Smooth muscle cell (in vitro differentiated cells): ENCODE data around the gene ARHGAP20. TPM values are rescaled to one million over a fixed set of nuclear protein-coding genes. Genes with fewer than 3 reads are reported as not detected.

ENCODE experiments used
- DNase-seq: peaks from one replicate; lab custom pipeline; 2025; ENCODE audit not compliant: unreplicated experiment; lab: John Stamatoyannopoulos, UW
- H2AFZ ChIP-seq: fragments of 200-600 bp; sonication (generic); 2 replicates; pipeline ENCODE4 v1.6.0; 2016; ENCODE audit warnings: antibody characterized with exemption, low read depth, mild to moderate bottlenecking
- H3F3A ChIP-seq: fragments of 200-600 bp; sonication (generic); 2 replicates; pipeline ENCODE4 v1.6.0; 2017; ENCODE audit warnings: antibody characterized with exemption, low read depth
- H3K27ac ChIP-seq: fragments of 200-600 bp; sonication (generic); 2 replicates; pipeline ENCODE4 v1.5.1; 2016; ENCODE audit warnings: low read depth, mild to moderate bottlenecking
- H3K27me3 ChIP-seq: fragments of 200-600 bp; sonication (generic); 2 replicates; pipeline ENCODE4 v1.6.1; 2016; ENCODE audit warnings: low read depth, mild to moderate bottlenecking
- H3K36me3 ChIP-seq: fragments of 200-600 bp; sonication (generic); 2 replicates; pipeline ENCODE4 v1.5.1; 2016; ENCODE audit warnings: low read depth
- H3K4me1 ChIP-seq: fragments of 200-600 bp; sonication (generic); 2 replicates; pipeline ENCODE4 v1.5.1; 2016; ENCODE audit warnings: low read depth
- H3K4me2 ChIP-seq: fragments of 200-600 bp; sonication (generic); 2 replicates; pipeline ENCODE4 v1.6.0; 2016; ENCODE audit warnings: mild to moderate bottlenecking
- H3K4me3 ChIP-seq: fragments of 200-600 bp; sonication (generic); 2 replicates; pipeline ENCODE4 v1.5.1; 2016; ENCODE audit warnings: mild to moderate bottlenecking
- H3K79me2 ChIP-seq: fragments of 200-600 bp; sonication (generic); 2 replicates; pipeline ENCODE4 v1.6.0; 2016; ENCODE audit warnings: low read depth, mild to moderate bottlenecking
- H3K9ac ChIP-seq: fragments of 200-600 bp; sonication (generic); 2 replicates; pipeline ENCODE4 v1.6.0; 2016; ENCODE audit warnings: low read depth
- H3K9me3 ChIP-seq: fragments of 200-600 bp; sonication (generic); replicated peaks from 2 replicates; pipeline ENCODE4 v1.5.1; 2016; ENCODE audit warnings: low read depth
- H4K20me1 ChIP-seq: fragments of 200-600 bp; sonication (generic); 2 replicates; pipeline ENCODE4 v1.6.0; 2016; ENCODE audit warnings: low read depth
- CTCF ChIP-seq: fragments of 200-600 bp; sonication (generic); IDR thresholded peaks from 2 replicates; pipeline ENCODE4 v1.5.1; 2017; ENCODE audit warnings: borderline replicate concordance, mild to moderate bottlenecking, antibody characterized with exemption; ENCODE audit not compliant: insufficient read depth, poor library complexity, severe bottlenecking
- WGBS: methylation state at CpG from one replicate; pipeline ENCODE4 v1.1.7; 2016; ENCODE audit warnings: low lambda C conversion rate; 5-methylcytosine and 5-hydroxymethylcytosine counted together
- polyA plus RNA-seq: library from polyadenylated mRNA; unstranded; fragments of >200 nt; fragmentation: Nextera tagmentation; extraction: Ambion mirVana; gene quantifications from 2 replicates; pipeline ENCODE4 v1.2.1, GENCODE V29; 2016
- total RNA-seq: library from RNA; depleted of rRNA; stranded (reverse); fragments of >200 nt; gene quantifications from 2 replicates; pipeline ENCODE4 v1.2.3, GENCODE V29; 2014

Gene ARHGAP20
- total and polyA plus RNA-seq, 2 experiments from 2014 or later, result 0.33 to 1.6 TPM

- no peaks in the 10 kb centered on the region for H3K9me3 ChIP-seq
- H3K4me2 ChIP-seq, result no peak overlapping the region
- no peak for TF ChIP-seq CTCF
- no peaks in the 10 kb centered on the region for H3K36me3 ChIP-seq
- H4K20me1 ChIP-seq, result no peaks in the 10 kb centered on the region
- H2AFZ ChIP-seq, result no peak overlapping the region
- no peak overlapping the region for H3K9ac ChIP-seq
- H3F3A ChIP-seq, result no peaks in the 10 kb centered on the region
- H3K79me2 ChIP-seq, result no peaks in the 10 kb centered on the region
- no peak overlapping the region for H3K4me3 ChIP-seq
- DNase-seq, result no peak
- 82% methylated on average over 1 of the region's 1 CpG for WGBS
- H3K4me1 ChIP-seq, result no peaks in the 10 kb centered on the region
- H3K27me3 ChIP-seq, result peaks cover 37% of the 10 kb centered on the region
- H3K27ac ChIP-seq, result no peak overlapping the region
Measured at GRCh38 chr11:110730773-110731172, 18.5 kb upstream of the ARHGAP20 start.

- H3K9ac ChIP-seq, result no peak overlapping the region
- H4K20me1 ChIP-seq, result no peaks in the 10 kb centered on the region
- no peak overlapping the region for H3K27ac ChIP-seq
- no peaks in the 10 kb centered on the region for H3K79me2 ChIP-seq
- no peak overlapping the region for H2AFZ ChIP-seq
- no peak for TF ChIP-seq CTCF
- peaks cover 27% of the 10 kb centered on the region for H3K27me3 ChIP-seq
- no peaks in the 10 kb centered on the region for H3F3A ChIP-seq
- no peak overlapping the region for H3K4me3 ChIP-seq
- 95% methylated on average over 3 of the region's 3 CpGs for WGBS
- no peak for DNase-seq
- H3K4me1 ChIP-seq, result no peaks in the 10 kb centered on the region
- H3K9me3 ChIP-seq, result no peaks in the 10 kb centered on the region
- no peaks in the 10 kb centered on the region for H3K36me3 ChIP-seq
- H3K4me2 ChIP-seq, result no peak overlapping the region
Measured at GRCh38 chr11:110728883-110729282, 16.6 kb upstream of the ARHGAP20 start.

GRCh38 chr11:110728476-110728875 is 16.2 kb upstream of the ARHGAP20 start:
- Histone ChIP-seq H3K36me3 (no peaks in the 10 kb centered on the region), H3K4me3 (no peak overlapping the region), H3K9ac (no peak overlapping the region), H3K27me3 (peaks cover 27% of the 10 kb centered on the region), H3K9me3 (no peaks in the 10 kb centered on the region), H2AFZ (no peak overlapping the region), H3K79me2 (no peaks in the 10 kb centered on the region), H3K4me1 (no peaks in the 10 kb centered on the region), H4K20me1 (no peaks in the 10 kb centered on the region), H3K4me2 (no peak overlapping the region), H3K27ac (no peak overlapping the region), H3F3A (no peaks in the 10 kb centered on the region)
- no peak for TF ChIP-seq CTCF
- DNase-seq, result no peak

- Histone ChIP-seq H3K79me2 (no peaks in the 10 kb centered on the region), H3K9me3 (no peaks in the 10 kb centered on the region), H3K4me3 (no peak overlapping the region), H3K9ac (no peak overlapping the region), H2AFZ (no peak overlapping the region), H3F3A (peaks cover 8% of the 10 kb centered on the region), H3K4me2 (no peak overlapping the region), H3K27ac (no peak overlapping the region), H4K20me1 (no peaks in the 10 kb centered on the region), H3K27me3 (peaks cover 19% of the 10 kb centered on the region), H3K36me3 (no peaks in the 10 kb centered on the region), H3K4me1 (no peaks in the 10 kb centered on the region)
- WGBS, result 96% methylated on average over 2 of the region's 2 CpGs
- DNase-seq, result no peak
- no peak for TF ChIP-seq CTCF
Measured at GRCh38 chr11:110724358-110724757, 12.1 kb upstream of the ARHGAP20 start.
